Muscle layer of colon (tissue), 2 donors: ENCODE measurements around the gene PHF14.

Experiments used
- H3K27ac ChIP-seq: one replicate; pipeline ENCODE4 v1.7.0; 2013; ENCODE audit warnings: low read depth, mild to moderate bottlenecking, low read length, moderate library complexity
- H3K27me3 ChIP-seq, 2 donors: one replicate each; pipeline ENCODE4 v1.7.0; 2013; ENCODE audit warnings: low read length in 2 of 2, mild to moderate bottlenecking in 2 of 2; ENCODE audit not compliant: insufficient read depth in 2 of 2, control insufficient read depth in 1 of 2
- H3K36me3 ChIP-seq: one replicate; pipeline ENCODE4 v1.7.0; 2013; ENCODE audit warnings: mild to moderate bottlenecking, low read length; ENCODE audit not compliant: insufficient read depth
- H3K4me1 ChIP-seq: one replicate; pipeline ENCODE4 v1.7.0; 2013; ENCODE audit warnings: mild to moderate bottlenecking, low read length; ENCODE audit not compliant: insufficient read depth
- H3K4me3 ChIP-seq, 2 donors: one replicate each; pipeline ENCODE4 v1.7.0; 2013; ENCODE audit warnings: low read length in 2 of 2, low read depth in 1 of 2, mild to moderate bottlenecking in 1 of 2, moderate library complexity in 1 of 2
- H3K9ac ChIP-seq: one replicate; pipeline ENCODE4 v1.7.0; 2013; ENCODE audit warnings: low read length
- H3K9me3 ChIP-seq: one replicate; pipeline ENCODE4 v1.7.0; 2013; ENCODE audit warnings: mild to moderate bottlenecking, low read length
- donor health status: abdominal sarcoma.
- donor health status: Adenocarcinoma of cecum.

PHF14 gene

GRCh38 chr7:11181590-11181989 lies 207.9 kb downstream of the PHF14 start:
- Histone ChIP-seq H3K36me3 (no peaks in the 10 kb centered on the region), H3K27ac (no peak overlapping the region), H3K9me3 (peaks cover 5% of the 10 kb centered on the region), H3K4me3 (no peak overlapping the region), H3K9ac (no peak overlapping the region), H3K4me1 (no peaks in the 10 kb centered on the region), H3K27me3 (no peaks in the 10 kb centered on the region)

GRCh38 chr7:11182736-11183135 lies 209.1 kb downstream of the PHF14 start:
- Histone ChIP-seq H3K4me3 (no peak overlapping the region), H3K9me3 (peaks cover 5% of the 10 kb centered on the region), H3K9ac (no peak overlapping the region), H3K4me1 (no peaks in the 10 kb centered on the region), H3K36me3 (no peaks in the 10 kb centered on the region), H3K27me3 (no peaks in the 10 kb centered on the region), H3K27ac (no peak overlapping the region)

- H3K27me3 ChIP-seq, result no peaks in the 10 kb centered on the region
- H3K4me3 ChIP-seq, result no peak overlapping the region
- H3K9ac ChIP-seq, result no peak overlapping the region
- H3K27ac ChIP-seq, result no peak overlapping the region
- no peaks in the 10 kb centered on the region for H3K36me3 ChIP-seq
- H3K9me3 ChIP-seq, result peaks cover 5% of the 10 kb centered on the region
- H3K4me1 ChIP-seq, result no peaks in the 10 kb centered on the region
These were observed 211.6 kb downstream of the PHF14 start for GRCh38 chr7:11185179-11185815.

- Histone ChIP-seq H3K4me3 (no peak overlapping the region), H3K36me3 (no peaks in the 10 kb centered on the region), H3K27me3 (no peaks in the 10 kb centered on the region), H3K4me1 (peaks cover 4% of the 10 kb centered on the region), H3K9me3 (peaks cover 5% of the 10 kb centered on the region), H3K27ac (no peak overlapping the region), H3K9ac (no peak overlapping the region)
These were observed 215.0 kb downstream of the PHF14 start for GRCh38 chr7:11188529-11189310.

GRCh38 chr7:11191081-11191480 lies 217.4 kb downstream of the PHF14 start:
- H3K36me3 ChIP-seq, result no peaks in the 10 kb centered on the region
- no peak overlapping the region for H3K27ac ChIP-seq
- peaks cover 9% of the 10 kb centered on the region for H3K4me1 ChIP-seq
- H3K9me3 ChIP-seq, result no peaks in the 10 kb centered on the region
- no peaks in the 10 kb centered on the region for H3K27me3 ChIP-seq
- H3K9ac ChIP-seq, result no peak overlapping the region
- no peak overlapping the region for H3K4me3 ChIP-seq

GRCh38 chr7:11191574-11192220 lies 218.0 kb downstream of the PHF14 start:
- H3K9me3 ChIP-seq, result no peaks in the 10 kb centered on the region
- no peaks in the 10 kb centered on the region for H3K27me3 ChIP-seq
- H3K9ac ChIP-seq, result no peak overlapping the region
- H3K4me1 ChIP-seq, result peaks cover 9% of the 10 kb centered on the region
- no peak overlapping the region for H3K27ac ChIP-seq
- H3K36me3 ChIP-seq, result no peaks in the 10 kb centered on the region
- no peak overlapping the region for H3K4me3 ChIP-seq

- Histone ChIP-seq H3K27ac (no peak overlapping the region), H3K4me1 (peaks cover 9% of the 10 kb centered on the region), H3K4me3 (no peak overlapping the region), H3K36me3 (no peaks in the 10 kb centered on the region), H3K27me3 (no peaks in the 10 kb centered on the region), H3K9me3 (no peaks in the 10 kb centered on the region), H3K9ac (no peak overlapping the region)
These were observed 218.8 kb downstream of the PHF14 start for GRCh38 chr7:11192506-11192905.

GRCh38 chr7:11193131-11193867 lies 219.6 kb downstream of the PHF14 start:
- no peaks in the 10 kb centered on the region for H3K27me3 ChIP-seq
- no peak overlapping the region for H3K9ac ChIP-seq
- H3K27ac ChIP-seq, result no peak overlapping the region
- H3K4me1 ChIP-seq, result peaks cover 9% of the 10 kb centered on the region
- H3K36me3 ChIP-seq, result no peaks in the 10 kb centered on the region
- peak overlapping the region; percentile 9 to 64 for H3K4me3 ChIP-seq
- no peaks in the 10 kb centered on the region for H3K9me3 ChIP-seq

GRCh38 chr7:11193888-11194287 lies 220.2 kb downstream of the PHF14 start:
- no peak overlapping the region for H3K27ac ChIP-seq

GRCh38 chr7:11194492-11194891 lies 220.8 kb downstream of the PHF14 start:
- Histone ChIP-seq H3K36me3 (no peaks in the 10 kb centered on the region), H3K9me3 (no peaks in the 10 kb centered on the region), H3K9ac (no peak overlapping the region), H3K4me3 (no peak overlapping the region), H3K27ac (no peak overlapping the region), H3K4me1 (peaks cover 9% of the 10 kb centered on the region), H3K27me3 (no peaks in the 10 kb centered on the region)

More at GRCh38 chr7:11193888-11194287, 220.2 kb downstream of the PHF14 start:
- Histone ChIP-seq H3K27me3 (no peaks in the 10 kb centered on the region), H3K36me3 (no peaks in the 10 kb centered on the region), H3K9ac (no peak overlapping the region), H3K4me1 (peaks cover 9% of the 10 kb centered on the region), H3K9me3 (no peaks in the 10 kb centered on the region), H3K4me3 (no peak overlapping the region)

GRCh38 chr7:11195502-11195901 lies 221.8 kb downstream of the PHF14 start:
- Histone ChIP-seq H3K27ac (no peak overlapping the region), H3K9me3 (no peaks in the 10 kb centered on the region), H3K4me1 (peaks cover 9% of the 10 kb centered on the region), H3K4me3 (no peak overlapping the region), H3K36me3 (no peaks in the 10 kb centered on the region), H3K27me3 (no peaks in the 10 kb centered on the region), H3K9ac (no peak overlapping the region)
